Measurements from ENCODE around the gene DPYSL5. TPM values are rescaled to one million over a fixed set of nuclear protein-coding genes. Genes with fewer than 3 reads are reported as not detected.
"Not testable (repeated sequence)": the region's sequence is repeated elsewhere in the genome, so short reads cannot be mapped to it uniquely, and the experiment has no call there.

Gene DPYSL5
- total and polyA plus RNA-seq, 5 donors from 2014 or later, result not detected

- Histone ChIP-seq H3K4me1 (ENCODE audit: control insufficient read depth, insufficient read depth, low read length, poor library complexity, severe bottlenecking) (peaks cover 4% of the 10 kb centered on the region), H3K27me3 (ENCODE audit: control insufficient read depth, insufficient read depth, low read length) (no peaks in the 10 kb centered on the region), H3K9me3 (ENCODE audit: control insufficient read depth in 2 of 2, low read length in 2 of 2) (no peaks in the 10 kb centered on the region), H3K4me3 (ENCODE audit: low read depth, low read length) (no peak overlapping the region), H3K27ac (ENCODE audit: insufficient read depth, low read length, poor library complexity, severe bottlenecking) (no peak overlapping the region), H3K36me3 (ENCODE audit: control insufficient read depth, insufficient read depth, low read length) (no peaks in the 10 kb centered on the region)
- H3K27me3 Mint-ChIP-seq, result peaks cover 17% of the 10 kb centered on the region
- H3K27ac Mint-ChIP-seq, result no peak overlapping the region
- peaks cover 4 to 8% (median 5%) of the 10 kb centered on the region in 4 donors for H3K4me1 Mint-ChIP-seq
- H3K9me3 Mint-ChIP-seq, result no peaks in the 10 kb centered on the region
- ATAC-seq (ENCODE audit: low read depth in 2 of 2), result no peak
- no peaks in the 10 kb centered on the region for H3K36me3 Mint-ChIP-seq
- DNase-seq, result no peak
- H3K4me3 Mint-ChIP-seq, result no peak overlapping the region
These were observed 36.7 kb upstream of the DPYSL5 start for GRCh38 chr2:26811261-26811660.

- H3K4me3 Mint-ChIP-seq, result no peak overlapping the region
- H3K27me3 Mint-ChIP-seq, result peaks cover 22% of the 10 kb centered on the region
- DNase-seq (no peak), ATAC-seq (ENCODE audit: low read depth in 2 of 2) (no peak)
- no peak overlapping the region for H3K27ac ChIP-seq (ENCODE audit: insufficient read depth, low read length, poor library complexity, severe bottlenecking)
- no peaks in the 10 kb centered on the region for H3K36me3 Mint-ChIP-seq
- H3K36me3 ChIP-seq (ENCODE audit: control insufficient read depth, insufficient read depth, low read length), result no peaks in the 10 kb centered on the region
- peaks cover 0 to 3% (median 0%) of the 10 kb centered on the region in 7 donors for H3K9me3 Mint-ChIP-seq
- H3K4me1 ChIP-seq (ENCODE audit: control insufficient read depth, insufficient read depth, low read length, poor library complexity, severe bottlenecking), result peaks cover 4% of the 10 kb centered on the region
- H3K4me1 Mint-ChIP-seq, result peaks cover 4 to 8% (median 5%) of the 10 kb centered on the region in 4 donors
- no peaks in the 10 kb centered on the region for H3K9me3 ChIP-seq (ENCODE audit: control insufficient read depth in 2 of 2, low read length in 2 of 2)
- no peak overlapping the region for H3K4me3 ChIP-seq (ENCODE audit: low read depth, low read length)
- H3K27me3 ChIP-seq (ENCODE audit: control insufficient read depth, insufficient read depth, low read length), result no peaks in the 10 kb centered on the region
- H3K27ac Mint-ChIP-seq, result peak overlapping the region in 1 of 3 donors; percentile 17
These were observed 35.9 kb upstream of the DPYSL5 start for GRCh38 chr2:26811791-26812694.

GRCh38 chr2:26812731-26813130 is 35.2 kb upstream of the DPYSL5 start:
- Histone ChIP-seq H3K4me3 (ENCODE audit: low read depth, low read length) (no peak overlapping the region), H3K9me3 (ENCODE audit: control insufficient read depth in 2 of 2, low read length in 2 of 2) (no peaks in the 10 kb centered on the region), H3K36me3 (ENCODE audit: control insufficient read depth, insufficient read depth, low read length) (no peaks in the 10 kb centered on the region), H3K27me3 (ENCODE audit: control insufficient read depth, insufficient read depth, low read length) (no peaks in the 10 kb centered on the region), H3K4me1 (ENCODE audit: control insufficient read depth, insufficient read depth, low read length, poor library complexity, severe bottlenecking) (peaks cover 4% of the 10 kb centered on the region), H3K27ac (ENCODE audit: insufficient read depth, low read length, poor library complexity, severe bottlenecking) (no peak overlapping the region)
- peak overlapping the region in 1 of 3 donors; percentile 17 for H3K27ac Mint-ChIP-seq
- DNase-seq, result no peak
- H3K36me3 Mint-ChIP-seq, result no peaks in the 10 kb centered on the region
- ATAC-seq (ENCODE audit: low read depth in 2 of 2), result no peak
- H3K4me1 Mint-ChIP-seq, result peaks cover 4 to 8% (median 5%) of the 10 kb centered on the region in 4 donors
- H3K4me3 Mint-ChIP-seq, result no peak overlapping the region
- peaks cover 0 to 3% (median 0%) of the 10 kb centered on the region in 7 donors for H3K9me3 Mint-ChIP-seq
- peaks cover 25% of the 10 kb centered on the region for H3K27me3 Mint-ChIP-seq

- H3K27ac Mint-ChIP-seq; H3K4me3 Mint-ChIP-seq; ATAC-seq (ENCODE audit: low read depth in 2 of 2): not testable (repeated sequence)
These were observed 33.7 kb upstream of the DPYSL5 start for GRCh38 chr2:26814072-26814765.

GRCh38 chr2:26816893-26817292 is 31.0 kb upstream of the DPYSL5 start:
- no peaks in the 10 kb centered on the region for H3K27me3 ChIP-seq (ENCODE audit: control insufficient read depth, insufficient read depth, low read length)

More at GRCh38 chr2:26814072-26814765, 33.7 kb upstream of the DPYSL5 start:
- not testable (repeated sequence) for H3K4me1 Mint-ChIP-seq; H3K9me3 ChIP-seq (ENCODE audit: control insufficient read depth in 2 of 2, low read length in 2 of 2); H3K27me3 ChIP-seq (ENCODE audit: control insufficient read depth, insufficient read depth, low read length); DNase-seq; H3K27ac ChIP-seq (ENCODE audit: insufficient read depth, low read length, poor library complexity, severe bottlenecking); H3K36me3 Mint-ChIP-seq; H3K36me3 ChIP-seq (ENCODE audit: control insufficient read depth, insufficient read depth, low read length); H3K9me3 Mint-ChIP-seq; H3K4me1 ChIP-seq (ENCODE audit: control insufficient read depth, insufficient read depth, low read length, poor library complexity, severe bottlenecking); H3K4me3 ChIP-seq (ENCODE audit: low read depth, low read length)
- H3K27me3 Mint-ChIP-seq, result peaks cover 31% of the 10 kb centered on the region

GRCh38 chr2:26818255-26818654 is 29.7 kb upstream of the DPYSL5 start:
- no peaks in the 10 kb centered on the region for H3K36me3 ChIP-seq (ENCODE audit: control insufficient read depth, insufficient read depth, low read length)
- no peaks in the 10 kb centered on the region for H3K4me1 Mint-ChIP-seq
- no peak overlapping the region for H3K4me3 ChIP-seq (ENCODE audit: low read depth, low read length)
- no peaks in the 10 kb centered on the region for H3K4me1 ChIP-seq (ENCODE audit: control insufficient read depth, insufficient read depth, low read length, poor library complexity, severe bottlenecking)
- H3K27me3 ChIP-seq (ENCODE audit: control insufficient read depth, insufficient read depth, low read length), result no peaks in the 10 kb centered on the region
- H3K27ac Mint-ChIP-seq, result no peak overlapping the region
- no peaks in the 10 kb centered on the region for H3K36me3 Mint-ChIP-seq
- H3K9me3 ChIP-seq (ENCODE audit: control insufficient read depth in 2 of 2, low read length in 2 of 2), result no peaks in the 10 kb centered on the region
- no peak overlapping the region for H3K27ac ChIP-seq (ENCODE audit: insufficient read depth, low read length, poor library complexity, severe bottlenecking)
- H3K4me3 Mint-ChIP-seq, result no peak overlapping the region
- peaks cover 43% of the 10 kb centered on the region for H3K27me3 Mint-ChIP-seq
- DNase-seq, result no peak
- ATAC-seq (ENCODE audit: low read depth in 2 of 2), result no peak
- H3K9me3 Mint-ChIP-seq, result peaks cover 0 to 5% (median 0%) of the 10 kb centered on the region in 7 donors

More at GRCh38 chr2:26816893-26817292, 31.0 kb upstream of the DPYSL5 start:
- Histone ChIP-seq H3K27ac (ENCODE audit: insufficient read depth, low read length, poor library complexity, severe bottlenecking) (no peak overlapping the region), H3K4me1 (ENCODE audit: control insufficient read depth, insufficient read depth, low read length, poor library complexity, severe bottlenecking) (no peaks in the 10 kb centered on the region), H3K36me3 (ENCODE audit: control insufficient read depth, insufficient read depth, low read length) (no peaks in the 10 kb centered on the region), H3K4me3 (ENCODE audit: low read depth, low read length) (no peak overlapping the region), H3K9me3 (ENCODE audit: control insufficient read depth in 2 of 2, low read length in 2 of 2) (no peaks in the 10 kb centered on the region)
- H3K27ac Mint-ChIP-seq, result no peak overlapping the region
- no peaks in the 10 kb centered on the region for H3K36me3 Mint-ChIP-seq
- H3K4me1 Mint-ChIP-seq, result no peaks in the 10 kb centered on the region
- peak in 1 of 3 donors; percentile 4 for DNase-seq
- H3K4me3 Mint-ChIP-seq, result no peak overlapping the region
- no peak for ATAC-seq (ENCODE audit: low read depth in 2 of 2)
- H3K27me3 Mint-ChIP-seq, result peaks cover 35% of the 10 kb centered on the region
- H3K9me3 Mint-ChIP-seq, result peaks cover 0 to 5% (median 0%) of the 10 kb centered on the region in 7 donors

GRCh38 chr2:26818972-26819371 is 29.0 kb upstream of the DPYSL5 start:
- Histone ChIP-seq H3K4me1 (ENCODE audit: control insufficient read depth, insufficient read depth, low read length, poor library complexity, severe bottlenecking) (no peaks in the 10 kb centered on the region), H3K4me3 (ENCODE audit: low read depth, low read length) (no peak overlapping the region), H3K9me3 (ENCODE audit: control insufficient read depth in 2 of 2, low read length in 2 of 2) (no peaks in the 10 kb centered on the region), H3K27me3 (ENCODE audit: control insufficient read depth, insufficient read depth, low read length) (no peaks in the 10 kb centered on the region), H3K27ac (ENCODE audit: insufficient read depth, low read length, poor library complexity, severe bottlenecking) (no peak overlapping the region), H3K36me3 (ENCODE audit: control insufficient read depth, insufficient read depth, low read length) (no peaks in the 10 kb centered on the region)
- H3K4me3 Mint-ChIP-seq, result no peak overlapping the region
- H3K27me3 Mint-ChIP-seq, result peaks cover 39% of the 10 kb centered on the region
- no peak for DNase-seq
- H3K27ac Mint-ChIP-seq, result no peak overlapping the region
- H3K36me3 Mint-ChIP-seq, result no peaks in the 10 kb centered on the region
- peaks cover 0 to 5% (median 0%) of the 10 kb centered on the region in 7 donors for H3K9me3 Mint-ChIP-seq
- no peak for ATAC-seq (ENCODE audit: low read depth in 2 of 2)
- H3K4me1 Mint-ChIP-seq, result no peaks in the 10 kb centered on the region

All from CD4-positive, CD25-positive, alpha-beta regulatory T cell (primary cell).